ENCODE data around the gene VASN. TPM values are rescaled to one million over a fixed set of nuclear protein-coding genes. Genes with fewer than 3 reads are reported as not detected.

VASN gene
- total and polyA plus RNA-seq, 9 of the 15 experiments (the other 6 are each of a cell fraction or from before 2014, with no cell fraction given): 0.01 to 2.5 (median 0.41) TPM; not detected in 1

- TF ChIP-seq, protein P1, sequence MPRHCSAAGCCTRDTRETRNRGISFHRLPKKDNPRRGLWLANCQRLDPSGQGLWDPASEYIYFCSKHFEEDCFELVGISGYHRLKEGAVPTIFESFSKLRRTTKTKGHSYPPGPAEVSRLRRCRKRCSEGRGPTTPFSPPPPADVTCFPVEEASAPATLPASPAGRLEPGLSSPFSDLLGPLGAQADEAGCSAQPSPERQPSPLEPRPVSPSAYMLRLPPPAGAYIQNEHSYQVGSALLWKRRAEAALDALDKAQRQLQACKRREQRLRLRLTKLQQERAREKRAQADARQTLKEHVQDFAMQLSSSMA (CRISPR knock-in tag; IDR thresholded peaks at IDR 0.05): no peak
- TF ChIP-seq PREB (CRISPR knock-in tag; IDR thresholded peaks at IDR 0.05) (no peak), HNRNPLL (IDR thresholded peaks at IDR 0.05; ENCODE audit: low read depth, low read length, poor library complexity, severe bottlenecking) (no peak), NFRKB (IDR thresholded peaks at IDR 0.05; ENCODE audit: low read depth) (no peak), CBX2 (IDR thresholded peaks at IDR 0.05; ENCODE audit: insufficient read depth, low read length, poor library complexity, severe bottlenecking) (no peak), ZNF23 (CRISPR knock-in tag; IDR thresholded peaks at IDR 0.05) (no peak), ZNF41 (CRISPR knock-in tag; conservative IDR thresholded peaks at IDR 0.05) (no peak), ZNF695 (CRISPR knock-in tag; IDR thresholded peaks at IDR 0.05) (no peak), BCL6 (CRISPR knock-in tag; IDR thresholded peaks at IDR 0.05) (no peak), CEBPG (CRISPR knock-in tag; IDR thresholded peaks at IDR 0.05) (no peak), CEBPG (tag; conservative IDR thresholded peaks at IDR 0.05 in 1 of 2, IDR thresholded peaks at IDR 0.05 in 1 of 2) (no peak), BMI1 (IDR thresholded peaks at IDR 0.05; ENCODE audit: low read length) (no peak), KAT8 (IDR thresholded peaks at IDR 0.05; ENCODE audit: low read depth) (no peak), ATF6 (CRISPR knock-in tag; IDR thresholded peaks at IDR 0.05) (no peak), TAF15 (IDR thresholded peaks at IDR 0.05; ENCODE audit: low read depth, low read length) (no peak)
- TF ChIP-seq, protein P2, sequence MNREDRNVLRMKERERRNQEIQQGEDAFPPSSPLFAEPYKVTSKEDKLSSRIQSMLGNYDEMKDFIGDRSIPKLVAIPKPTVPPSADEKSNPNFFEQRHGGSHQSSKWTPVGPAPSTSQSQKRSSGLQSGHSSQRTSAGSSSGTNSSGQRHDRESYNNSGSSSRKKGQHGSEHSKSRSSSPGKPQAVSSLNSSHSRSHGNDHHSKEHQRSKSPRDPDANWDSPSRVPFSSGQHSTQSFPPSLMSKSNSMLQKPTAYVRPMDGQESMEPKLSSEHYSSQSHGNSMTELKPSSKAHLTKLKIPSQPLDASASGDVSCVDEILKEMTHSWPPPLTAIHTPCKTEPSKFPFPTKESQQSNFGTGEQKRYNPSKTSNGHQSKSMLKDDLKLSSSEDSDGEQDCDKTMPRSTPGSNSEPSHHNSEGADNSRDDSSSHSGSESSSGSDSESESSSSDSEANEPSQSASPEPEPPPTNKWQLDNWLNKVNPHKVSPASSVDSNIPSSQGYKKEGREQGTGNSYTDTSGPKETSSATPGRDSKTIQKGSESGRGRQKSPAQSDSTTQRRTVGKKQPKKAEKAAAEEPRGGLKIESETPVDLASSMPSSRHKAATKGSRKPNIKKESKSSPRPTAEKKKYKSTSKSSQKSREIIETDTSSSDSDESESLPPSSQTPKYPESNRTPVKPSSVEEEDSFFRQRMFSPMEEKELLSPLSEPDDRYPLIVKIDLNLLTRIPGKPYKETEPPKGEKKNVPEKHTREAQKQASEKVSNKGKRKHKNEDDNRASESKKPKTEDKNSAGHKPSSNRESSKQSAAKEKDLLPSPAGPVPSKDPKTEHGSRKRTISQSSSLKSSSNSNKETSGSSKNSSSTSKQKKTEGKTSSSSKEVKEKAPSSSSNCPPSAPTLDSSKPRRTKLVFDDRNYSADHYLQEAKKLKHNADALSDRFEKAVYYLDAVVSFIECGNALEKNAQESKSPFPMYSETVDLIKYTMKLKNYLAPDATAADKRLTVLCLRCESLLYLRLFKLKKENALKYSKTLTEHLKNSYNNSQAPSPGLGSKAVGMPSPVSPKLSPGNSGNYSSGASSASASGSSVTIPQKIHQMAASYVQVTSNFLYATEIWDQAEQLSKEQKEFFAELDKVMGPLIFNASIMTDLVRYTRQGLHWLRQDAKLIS (CRISPR knock-in tag; IDR thresholded peaks at IDR 0.05): no peak
- TF ChIP-seq, protein P3, sequence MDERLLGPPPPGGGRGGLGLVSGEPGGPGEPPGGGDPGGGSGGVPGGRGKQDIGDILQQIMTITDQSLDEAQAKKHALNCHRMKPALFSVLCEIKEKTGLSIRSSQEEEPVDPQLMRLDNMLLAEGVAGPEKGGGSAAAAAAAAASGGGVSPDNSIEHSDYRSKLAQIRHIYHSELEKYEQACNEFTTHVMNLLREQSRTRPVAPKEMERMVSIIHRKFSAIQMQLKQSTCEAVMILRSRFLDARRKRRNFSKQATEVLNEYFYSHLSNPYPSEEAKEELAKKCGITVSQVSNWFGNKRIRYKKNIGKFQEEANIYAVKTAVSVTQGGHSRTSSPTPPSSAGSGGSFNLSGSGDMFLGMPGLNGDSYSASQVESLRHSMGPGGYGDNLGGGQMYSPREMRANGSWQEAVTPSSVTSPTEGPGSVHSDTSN (CRISPR knock-in tag; IDR thresholded peaks at IDR 0.05; ENCODE audit: low read depth): no peak
- TF ChIP-seq, protein P3 (tag; conservative IDR thresholded peaks at IDR 0.05; ENCODE audit: low read depth): no peak
Observed at GRCh38 chr16:4370570-4371356, 885 bp upstream of the VASN start (continued).

Measured in K562 (cell line).